Medulla oblongata (tissue), 1 donor: ENCODE measurements around the gene TRAPPC6A.

Experiments
- DNase-seq: peaks from one replicate; pipeline ENCODE4 v3.0.0-alpha.2; 2015; ENCODE audit errors: extremely low spot score

The TRAPPC6A gene

DNA sequence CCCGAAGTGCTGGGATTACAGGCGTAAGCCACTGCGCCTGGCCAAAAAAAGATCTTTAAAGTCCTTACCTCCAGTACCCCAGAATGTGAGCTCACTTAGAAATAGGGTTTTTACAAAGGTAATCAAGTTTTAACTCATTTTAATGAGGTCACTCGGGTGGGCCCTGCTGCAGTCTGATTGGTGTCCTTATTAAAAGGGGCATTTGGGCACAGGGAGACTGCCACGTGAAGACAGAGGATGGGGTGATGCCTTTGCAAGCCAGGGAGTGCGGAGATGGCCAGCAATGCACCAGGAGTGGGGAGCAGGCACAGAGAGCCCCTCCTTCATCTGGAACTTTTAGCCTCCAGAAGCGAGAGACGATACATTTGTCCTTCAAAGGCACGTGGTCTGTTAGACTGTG, 28.9 kb downstream of the TRAPPC6A start:
- DNase-seq, result no peak

DNA sequence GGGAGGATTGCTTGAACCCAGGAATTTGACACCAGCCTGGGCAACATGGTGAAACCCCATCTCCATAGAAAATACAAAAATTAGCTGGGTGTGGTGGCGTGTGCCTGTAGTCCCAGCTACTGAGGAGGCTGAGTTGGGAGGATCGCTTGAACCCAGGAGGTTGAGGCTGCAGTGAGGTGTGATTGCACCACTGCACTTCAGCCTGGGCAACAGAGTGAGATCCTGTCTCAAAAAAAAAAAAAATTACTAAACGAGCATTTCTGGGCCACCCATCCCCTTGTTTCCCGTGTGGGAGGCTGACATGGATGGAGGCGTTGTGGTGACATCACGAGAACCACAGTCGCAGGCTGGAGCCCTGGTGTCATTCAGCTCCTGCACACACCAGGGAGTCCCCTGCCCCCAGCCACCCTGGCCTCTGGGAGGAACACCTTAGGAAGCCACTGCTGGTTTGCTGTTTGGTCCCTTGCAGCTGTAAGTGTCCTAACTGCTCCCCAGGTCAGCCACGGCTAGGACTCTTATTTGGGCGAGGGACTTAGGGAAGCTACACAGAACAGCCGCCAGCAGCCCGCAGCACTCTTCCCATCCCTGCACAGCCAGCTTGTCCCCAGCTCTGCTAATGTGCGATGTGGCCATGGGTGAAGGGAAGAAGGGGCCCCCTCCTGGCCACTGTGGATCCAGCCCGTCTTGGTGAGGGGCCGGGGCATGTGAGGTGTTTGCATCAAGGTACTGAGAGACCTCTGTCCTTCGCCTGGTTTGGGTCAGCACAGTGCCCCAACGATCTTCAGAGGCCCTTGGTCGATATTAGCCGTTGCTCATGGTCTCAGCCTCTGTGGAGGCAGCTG, 30.0 kb downstream of the TRAPPC6A start:
- DNase-seq, result no peak

DNA sequence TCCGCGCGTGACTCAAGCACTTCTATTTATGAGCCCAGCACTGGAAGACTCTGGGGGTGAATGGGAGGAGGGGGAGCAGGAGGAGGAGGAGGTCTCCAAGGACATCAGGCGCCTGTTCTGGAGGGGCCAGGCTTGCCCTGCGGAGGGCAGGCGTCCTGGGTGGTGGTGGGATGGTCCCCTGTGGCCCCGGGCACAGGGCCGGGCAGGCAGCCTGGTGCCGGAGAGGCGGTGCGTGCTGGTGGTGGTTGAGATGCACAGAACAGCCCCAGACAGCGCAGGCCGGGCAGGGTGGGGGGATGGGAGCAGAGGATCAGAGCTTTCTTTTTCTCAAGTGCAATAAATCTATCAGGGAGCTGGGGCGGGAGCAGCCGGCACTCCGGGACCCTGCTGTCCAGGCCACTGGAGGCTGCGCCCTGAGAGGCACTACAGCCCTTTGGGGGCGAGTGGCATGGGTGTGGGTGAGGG, 31.3 kb downstream of the TRAPPC6A start:
- DNase-seq, result no peak

DNA sequence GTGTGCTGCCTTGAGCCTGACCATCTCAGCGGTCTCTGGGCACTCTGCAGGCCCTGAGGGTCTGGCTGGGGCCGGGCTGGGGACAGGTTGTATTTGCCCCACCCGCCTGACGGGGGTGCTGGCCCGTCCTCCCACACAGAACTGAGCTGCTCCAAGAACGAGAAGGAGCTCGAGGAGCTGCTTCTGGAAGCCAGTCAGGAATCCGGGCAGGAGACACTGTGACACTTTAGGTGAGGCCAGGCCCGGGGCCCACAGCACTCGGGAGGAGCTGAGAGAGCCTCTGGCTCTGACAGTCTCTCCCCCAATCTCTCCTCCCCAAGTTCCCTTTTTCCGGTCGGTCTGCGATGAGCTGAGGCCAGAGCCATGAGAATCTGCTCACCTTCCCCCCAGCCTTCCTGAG, 31.8 kb downstream of the TRAPPC6A start:
- DNase-seq, result no peak

DNA sequence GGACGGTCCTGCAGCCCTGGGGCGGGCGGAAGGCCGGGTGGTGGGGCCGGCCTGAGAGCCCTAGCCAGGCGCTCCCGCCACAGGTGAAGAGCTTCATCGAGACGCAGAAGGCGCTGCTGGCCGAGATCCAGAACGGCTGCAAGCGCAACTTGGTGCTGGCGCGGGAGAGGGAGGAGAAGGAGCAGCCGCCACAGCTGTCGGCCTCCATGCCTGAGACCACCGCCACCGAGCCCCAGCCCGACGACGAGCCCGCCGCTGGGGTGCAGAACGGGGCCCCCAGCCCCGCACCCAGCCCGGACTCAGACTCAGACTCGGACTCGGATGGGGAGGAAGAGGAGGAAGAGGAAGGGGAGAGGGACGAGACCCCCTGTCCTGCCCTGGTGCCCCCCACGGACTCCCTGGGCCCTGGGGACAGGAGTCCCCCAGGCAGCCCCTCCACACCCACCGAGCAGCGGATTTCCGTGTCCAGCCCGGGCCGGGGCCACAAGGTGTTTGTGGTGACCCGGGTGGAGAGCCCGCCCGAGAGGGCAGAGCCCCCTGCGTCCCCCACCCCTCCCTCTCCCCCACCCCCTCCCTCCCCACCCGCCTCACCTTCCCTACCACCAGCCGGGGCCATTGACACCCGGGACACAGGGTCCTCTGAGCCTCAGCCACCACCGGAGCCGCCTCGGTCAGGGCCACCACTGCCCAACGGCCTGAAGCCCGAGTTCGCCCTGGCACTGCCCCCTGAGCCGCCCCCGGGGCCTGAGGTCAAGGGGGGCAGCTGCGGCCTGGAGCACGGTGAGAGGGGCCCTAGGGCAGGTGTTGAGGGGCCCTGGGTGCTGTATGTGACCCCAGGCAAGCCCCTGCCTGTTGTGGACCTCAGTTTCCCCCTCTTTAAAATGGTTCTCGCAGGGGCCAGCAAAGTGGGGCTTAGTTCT, 32.5 kb downstream of the TRAPPC6A start:
- no peak for DNase-seq

DNA sequence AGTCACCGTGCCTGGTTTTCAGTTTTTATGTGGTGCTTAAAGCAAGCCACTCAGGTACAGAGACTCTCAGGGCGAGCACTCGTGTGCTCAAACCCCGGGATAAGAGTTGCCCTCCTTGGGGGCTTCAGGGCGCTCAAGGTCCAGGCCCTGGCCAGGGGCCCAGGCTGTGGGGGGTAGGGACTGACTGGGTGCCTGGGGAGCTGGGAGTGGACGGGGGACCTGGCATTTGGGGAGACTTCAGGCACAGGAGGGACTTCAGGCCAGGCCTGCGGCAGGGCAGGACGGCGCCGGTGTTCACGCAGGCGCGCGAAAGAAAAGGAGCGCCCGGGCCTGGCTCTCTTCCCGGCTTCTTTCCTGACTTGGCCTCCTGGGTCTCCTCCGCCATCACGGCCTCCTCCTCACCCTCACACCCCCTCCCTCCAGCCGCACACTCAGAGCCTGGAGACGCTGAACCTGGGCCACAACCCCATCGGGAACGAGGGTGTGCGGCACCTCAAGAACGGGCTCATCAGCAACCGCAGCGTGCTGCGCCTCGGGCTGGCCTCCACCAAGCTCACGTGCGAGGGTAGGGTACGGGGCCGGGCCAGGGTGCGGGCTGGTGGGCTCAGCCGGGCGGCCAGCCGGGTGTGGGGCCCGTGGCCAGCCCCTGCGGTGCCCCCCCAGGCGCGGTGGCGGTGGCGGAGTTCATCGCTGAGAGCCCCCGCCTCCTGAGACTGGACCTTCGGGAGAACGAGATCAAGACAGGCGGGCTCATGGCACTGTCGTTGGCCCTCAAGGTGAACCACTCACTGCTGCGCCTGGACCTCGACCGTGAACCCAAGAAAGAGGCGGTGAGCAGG, 33.4 kb downstream of the TRAPPC6A start:
- no peak for DNase-seq

DNA sequence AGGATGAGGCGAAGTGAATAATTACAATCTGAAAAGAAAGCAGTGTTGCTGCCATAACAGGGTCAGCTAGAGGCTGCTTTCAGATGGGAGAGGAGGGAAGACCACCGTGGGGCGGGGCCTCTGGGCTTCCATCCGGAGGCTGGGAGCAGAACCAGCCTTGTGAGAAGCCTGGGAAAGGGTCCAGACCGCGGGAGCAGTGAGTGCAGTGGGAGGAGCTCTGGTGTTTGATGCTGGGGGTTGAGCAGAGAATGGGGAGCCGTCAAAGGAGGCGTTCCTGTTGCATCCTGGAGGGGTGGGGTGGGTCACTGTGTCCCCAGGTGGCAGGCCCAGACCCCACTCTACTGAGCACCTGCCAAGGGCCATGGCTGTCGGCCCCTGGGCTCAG, 35.3 kb downstream of the TRAPPC6A start:
- DNase-seq, result no peak

DNA sequence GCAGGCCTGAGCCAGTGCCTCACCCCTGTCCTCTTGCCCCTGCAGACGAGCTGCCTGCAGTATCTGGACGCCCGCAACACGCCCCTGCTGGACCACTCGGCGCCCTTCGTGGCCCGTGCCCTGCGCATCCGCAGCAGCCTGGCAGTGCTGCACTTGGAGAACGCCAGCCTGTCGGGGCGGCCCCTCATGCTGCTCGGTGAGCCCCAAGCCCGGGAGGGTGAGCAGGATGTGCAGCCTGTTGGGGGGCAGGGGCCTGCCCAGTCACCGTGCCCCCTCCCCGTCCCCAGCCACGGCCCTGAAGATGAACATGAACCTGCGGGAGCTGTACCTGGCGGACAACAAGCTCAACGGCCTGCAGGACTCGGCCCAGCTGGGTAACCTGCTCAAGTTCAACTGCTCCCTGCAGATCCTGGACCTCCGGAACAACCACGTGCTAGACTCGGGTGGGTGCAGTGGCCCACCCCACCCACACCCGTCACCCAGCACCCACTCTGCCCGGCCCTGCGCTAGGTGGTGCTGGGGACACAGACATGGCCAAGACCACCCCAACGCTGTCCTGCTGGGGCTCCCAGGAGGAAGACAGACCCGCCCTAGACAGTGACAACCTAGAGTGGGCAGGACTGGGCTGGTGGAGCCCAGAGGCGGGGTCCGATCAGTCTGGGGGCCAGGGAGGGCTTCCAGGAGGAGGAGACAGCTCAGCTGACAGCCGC, 35.9 kb downstream of the TRAPPC6A start:
- DNase-seq, result no peak

DNA sequence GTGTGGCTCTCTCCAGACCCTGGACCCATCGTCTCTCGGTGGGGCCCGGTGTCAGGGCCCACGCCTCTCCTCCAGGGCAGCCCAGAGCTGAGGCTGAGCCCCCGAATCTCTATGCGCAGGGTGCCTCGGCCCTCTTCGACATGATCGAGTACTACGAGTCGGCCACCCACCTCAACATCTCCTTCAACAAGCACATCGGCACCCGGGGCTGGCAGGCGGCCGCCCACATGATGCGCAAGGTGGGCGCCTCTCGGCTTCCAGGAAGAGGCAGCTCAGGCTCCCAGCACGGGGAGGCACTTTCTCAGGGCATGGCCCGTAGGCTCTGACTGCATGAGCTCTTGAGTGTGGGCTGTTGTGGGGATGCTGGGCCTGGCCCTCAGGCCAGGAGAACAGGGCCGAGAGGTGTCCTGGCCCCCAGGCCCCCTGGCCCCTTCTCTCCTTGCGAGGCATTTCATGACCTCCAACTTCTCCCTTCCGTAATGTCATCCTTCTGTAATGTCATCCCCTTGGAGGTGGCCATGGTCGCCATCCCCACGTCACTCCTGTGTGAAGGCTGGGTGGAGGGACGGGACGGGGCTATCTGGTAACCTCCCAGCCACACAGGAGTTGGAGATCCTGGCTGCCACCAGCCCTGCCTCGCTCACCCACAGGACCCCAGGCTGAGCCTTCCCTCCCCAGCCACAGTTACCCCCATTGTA, 36.7 kb downstream of the TRAPPC6A start:
- no peak for DNase-seq

DNA sequence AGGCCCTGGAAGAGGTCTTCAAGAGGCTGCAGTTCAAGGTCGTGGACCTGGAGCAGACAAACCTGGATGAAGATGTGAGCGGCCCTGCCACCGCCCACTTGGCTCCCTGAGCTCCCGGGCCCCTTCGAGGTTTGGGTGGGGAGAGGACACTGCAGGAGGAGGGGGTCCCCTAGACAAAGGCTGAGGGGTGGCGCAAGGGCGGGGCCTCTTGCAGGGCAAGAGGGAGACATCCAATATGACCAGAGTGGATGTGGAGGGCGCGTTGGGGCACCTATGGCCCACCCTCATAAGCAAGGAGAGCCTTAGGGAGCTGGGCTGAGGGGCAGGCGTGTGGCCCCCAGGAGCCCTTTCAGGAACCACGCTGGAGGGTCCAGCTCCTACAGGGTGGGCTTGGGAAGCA, 37.5 kb downstream of the TRAPPC6A start:
- no peak for DNase-seq

DNA sequence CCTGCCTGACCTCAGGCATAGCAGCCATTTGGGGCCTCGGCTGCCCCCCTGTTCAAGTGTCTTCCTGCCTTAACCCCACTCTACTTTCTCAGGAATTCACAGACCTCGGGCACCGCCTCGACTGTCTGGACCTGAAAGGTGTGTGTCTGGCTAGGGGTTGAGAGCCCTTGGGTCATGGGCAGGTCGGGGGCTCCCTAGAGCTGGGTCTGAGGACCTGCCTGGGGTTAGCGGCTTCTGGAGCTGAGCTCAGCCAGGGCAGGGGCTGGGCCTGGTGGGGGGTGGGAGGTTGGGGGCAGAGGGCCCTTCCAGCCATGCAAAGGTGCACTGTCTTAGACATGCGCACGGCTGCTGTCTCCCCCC, 37.9 kb downstream of the TRAPPC6A start:
- no peak for DNase-seq

DNA sequence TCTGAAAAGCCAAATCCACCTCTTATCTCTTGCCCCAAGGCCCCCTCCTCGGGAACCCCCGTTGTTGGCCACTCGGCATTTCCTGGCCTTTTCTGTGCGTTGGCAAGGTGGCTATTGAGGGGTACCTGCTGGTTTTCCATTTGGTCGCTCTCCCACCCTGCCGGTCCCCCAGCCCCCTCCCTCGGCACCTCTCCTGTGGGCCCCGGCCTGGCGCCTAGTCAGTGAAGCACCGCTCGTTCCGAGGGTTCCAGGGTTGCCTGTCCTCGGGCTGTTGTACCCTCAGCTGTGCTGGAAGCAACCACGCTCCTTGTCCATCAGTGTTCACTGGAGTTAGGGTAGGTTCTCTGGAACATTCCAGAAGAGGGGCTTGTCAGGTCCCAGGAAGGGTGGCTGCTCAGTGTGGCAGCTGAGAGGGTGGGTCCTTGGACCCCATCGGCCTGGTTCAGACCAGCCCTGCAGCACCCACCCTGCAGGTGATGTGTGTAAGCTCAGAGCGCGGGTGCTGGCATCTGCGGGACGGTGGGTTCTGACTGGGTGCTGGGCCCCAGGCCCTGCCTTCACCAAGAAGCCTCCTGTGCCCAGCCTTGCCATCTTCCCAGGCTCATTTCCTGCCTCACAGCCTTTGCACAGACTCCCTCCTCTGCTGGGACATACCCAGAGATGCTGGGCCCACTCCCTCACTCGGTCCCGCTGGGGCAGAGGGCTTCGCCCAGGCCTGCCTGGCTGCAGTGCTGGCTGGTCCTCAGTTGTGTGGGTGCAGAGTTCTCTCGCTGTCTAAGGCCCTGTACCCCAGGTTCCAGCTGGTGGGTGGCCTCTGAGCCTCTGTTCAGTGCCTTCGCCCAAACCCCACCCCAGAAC, 38.5 kb downstream of the TRAPPC6A start:
- no peak for DNase-seq

DNA sequence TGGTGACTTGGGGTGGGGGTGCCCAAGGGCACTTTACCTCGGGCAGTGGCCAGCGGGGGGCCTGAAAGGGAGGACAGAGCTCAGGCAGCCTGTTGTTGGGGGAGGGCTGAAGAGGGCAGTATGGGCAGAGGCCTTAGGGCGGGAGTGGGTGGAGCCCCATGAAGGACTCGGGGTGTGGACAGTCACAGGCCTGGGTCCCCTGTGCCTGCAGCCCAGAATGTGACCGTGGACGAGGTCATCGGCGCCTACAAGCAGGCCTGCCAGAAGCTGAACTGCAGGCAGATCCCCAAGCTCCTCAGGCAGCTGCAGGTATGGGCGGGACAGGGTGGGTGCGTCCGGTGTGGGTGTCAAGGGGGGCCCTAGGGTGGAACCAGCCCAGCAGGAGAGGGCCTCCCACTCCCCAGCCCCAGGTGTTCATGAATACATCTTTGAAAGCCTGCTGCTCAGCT, 39.7 kb downstream of the TRAPPC6A start:
- DNase-seq, result no peak

DNA sequence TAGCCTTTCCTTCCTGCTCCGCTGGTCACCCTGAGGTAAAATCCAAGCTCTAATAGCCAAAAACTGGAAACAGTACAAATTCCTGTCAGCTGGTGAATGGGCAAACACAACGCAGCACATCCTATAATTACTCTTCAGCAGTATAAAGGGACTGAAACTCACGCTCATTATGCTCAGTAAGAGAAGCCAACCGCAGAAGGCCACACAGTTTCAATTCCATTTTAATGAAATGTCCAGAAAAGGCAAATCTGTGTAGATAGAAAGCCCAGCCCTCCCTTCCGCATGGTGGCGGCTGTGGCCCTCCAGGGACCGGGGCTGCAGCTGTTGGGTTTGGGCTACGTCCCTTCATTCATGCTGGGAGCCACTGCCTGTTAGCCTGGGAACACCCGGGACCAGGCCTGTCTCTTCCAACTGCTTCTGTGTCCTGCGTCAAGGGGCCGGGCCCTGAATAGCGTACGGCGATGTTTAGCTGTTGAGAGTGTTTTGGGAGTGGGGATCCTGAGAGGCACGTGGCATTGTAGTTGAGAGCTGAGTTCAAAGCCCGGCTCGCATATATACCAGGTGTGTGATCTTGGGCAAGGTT, 40.8 kb downstream of the TRAPPC6A start:
- DNase-seq, result peak; percentile 18

DNA sequence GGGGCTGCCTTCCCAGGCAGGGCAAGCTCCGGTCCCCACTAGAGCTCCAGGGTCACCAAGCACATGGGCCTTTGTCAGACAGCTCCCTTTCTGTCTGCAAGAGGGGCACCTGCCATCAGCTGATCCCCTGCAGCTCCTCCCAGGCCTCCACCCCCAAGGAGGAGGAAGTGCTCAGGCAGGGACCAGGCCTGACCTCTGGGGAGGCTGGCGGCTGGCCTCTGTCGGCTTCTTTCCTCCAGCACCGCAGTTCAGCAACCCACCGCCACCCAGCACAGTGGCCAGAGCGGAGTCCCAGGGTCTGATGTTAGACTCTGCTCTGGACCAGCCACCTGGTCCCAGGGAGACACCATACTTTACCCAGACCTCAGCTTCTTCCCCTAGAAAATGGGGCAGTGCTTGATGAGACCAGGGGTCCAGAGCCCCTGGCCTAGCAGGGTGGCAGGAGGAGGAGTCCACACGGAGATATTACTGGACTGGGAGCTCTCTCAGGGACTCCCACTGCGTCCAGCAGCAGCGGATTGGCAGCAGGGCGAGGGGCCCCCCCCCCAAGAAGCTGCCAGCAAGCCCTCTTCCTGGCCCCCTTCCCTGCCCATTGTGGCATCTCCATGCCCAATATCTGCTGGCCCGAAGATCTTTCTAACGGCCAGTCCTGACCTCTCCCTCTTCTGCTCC, 41.4 kb downstream of the TRAPPC6A start:
- DNase-seq, result no peak

DNA sequence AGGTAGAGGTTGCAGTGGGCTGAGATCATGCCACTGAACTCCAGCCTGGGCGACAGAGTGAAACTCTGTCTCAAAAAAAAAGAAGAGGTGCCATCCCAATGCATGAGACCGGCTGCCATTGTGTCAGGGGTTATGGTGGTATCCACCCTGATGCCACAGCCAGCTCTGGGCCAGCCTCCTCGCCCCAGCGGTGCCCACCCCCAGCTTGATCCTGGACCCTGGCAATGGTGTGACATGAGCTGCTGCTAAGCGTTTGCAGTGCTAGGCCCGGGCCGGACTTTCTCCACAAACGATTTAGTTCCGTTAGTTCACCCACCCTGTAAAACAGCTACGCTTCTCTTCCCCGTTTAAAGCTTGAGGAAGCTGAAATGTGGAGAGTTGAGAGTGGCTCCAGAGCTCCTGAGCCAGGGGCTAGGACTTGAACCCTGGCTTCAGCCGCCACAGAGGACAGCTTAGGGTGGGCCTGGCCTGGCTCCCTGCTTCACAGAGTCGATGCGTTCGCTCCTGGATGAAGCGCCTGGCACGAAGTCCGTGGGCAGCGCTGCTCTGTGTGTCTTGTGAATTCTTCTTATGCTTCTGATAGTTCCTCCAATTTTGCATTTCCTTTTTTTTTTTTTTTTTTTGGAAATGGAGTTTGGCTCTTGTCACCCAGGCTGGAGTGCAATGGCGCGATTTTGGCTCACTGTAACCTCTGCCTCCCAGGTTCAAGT, 42.7 kb downstream of the TRAPPC6A start:
- DNase-seq, result no peak

DNA sequence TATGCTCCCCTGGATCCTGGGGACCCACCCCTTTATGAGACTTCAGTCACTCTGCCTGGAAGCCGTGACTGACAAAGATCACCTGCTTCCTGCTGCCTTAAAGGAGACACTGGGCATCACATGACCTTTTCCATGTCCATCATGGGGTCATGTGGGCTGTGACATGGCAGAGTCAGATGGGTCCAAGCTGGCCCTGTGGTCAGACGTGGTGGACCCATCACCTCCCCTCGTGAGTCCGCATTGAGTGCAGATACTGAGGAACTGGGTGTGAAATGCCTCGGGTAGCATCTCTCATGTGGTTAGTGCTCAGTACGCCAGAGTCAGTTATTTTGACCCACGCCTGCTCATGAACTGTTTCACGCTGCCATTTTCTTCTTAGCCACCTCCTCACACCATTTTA, 44.4 kb downstream of the TRAPPC6A start:
- no peak for DNase-seq
